ENCODE results near the gene ERF.

GRCh38 chr19:42294471-42295137, 39.7 kb upstream of the ERF start:
- TF ChIP-seq CTCF (IDR thresholded peaks at IDR 0.05) (no peak), POLR2A (IDR thresholded peaks at IDR 0.05) (no peak)

All from right lobe of liver (tissue), 4 donors.